PC-3 (cell line): ENCODE results near the gene ANKRD11.

Experiments
- EZH2phosphoT487 ChIP-seq: fragments of 300-600 bp; sonication (generic); IDR thresholded peaks from 2 replicates; pipeline ENCODE4 v1.6.1; 2018; ENCODE audit warnings: mild to moderate bottlenecking, antibody characterized with exemption, low read length, borderline replicate concordance
- TF ChIP-seq, protein P1 (sequence below): fragments of 300-600 bp; sonication (generic); conservative IDR thresholded peaks from 2 replicates; pipeline ENCODE4 v1.5.1; 2017; ENCODE audit warnings: antibody characterized with exemption, low read depth, mild to moderate bottlenecking, low read length

DNA sequence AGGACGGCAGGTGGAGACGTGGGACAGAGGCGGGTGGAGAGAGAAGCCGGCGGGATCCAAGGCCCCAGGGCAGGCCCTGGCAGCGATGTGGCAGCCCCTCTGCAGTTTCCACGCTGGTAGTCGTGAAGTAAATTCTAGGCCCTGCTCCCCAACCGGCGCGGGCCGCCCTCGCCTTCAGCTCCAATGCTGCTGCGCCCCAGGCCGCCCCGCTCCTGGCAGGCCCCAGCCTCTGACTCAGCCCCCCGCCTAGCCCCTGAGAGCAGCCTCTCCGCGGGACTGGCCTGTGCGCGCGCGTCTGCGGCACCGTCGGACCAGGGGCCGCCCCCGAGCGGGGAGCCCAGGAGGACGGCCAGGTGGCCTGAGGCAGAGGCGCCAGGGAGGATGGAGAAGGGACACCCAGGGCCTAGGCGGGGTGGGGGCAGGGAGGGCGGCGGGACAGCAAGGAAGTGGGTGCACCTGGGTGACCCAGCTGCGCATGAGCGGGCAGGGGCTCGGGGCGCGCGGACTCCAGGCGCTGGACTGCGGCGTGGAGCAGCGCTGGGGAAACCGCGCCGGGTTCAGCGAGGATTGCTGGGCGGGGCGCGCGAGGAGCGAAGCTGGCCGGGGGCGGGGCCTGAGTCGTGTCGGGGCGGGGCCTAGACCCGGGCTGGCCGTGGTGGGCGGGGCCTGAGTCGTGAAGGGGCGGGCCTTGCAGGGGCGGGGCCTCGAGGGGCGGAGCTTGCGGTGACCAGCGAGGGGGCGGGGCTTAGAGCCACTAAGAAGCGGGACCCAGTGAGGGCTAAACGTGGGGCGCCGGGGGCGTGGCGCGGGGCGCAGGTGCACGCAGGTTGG is 243.2 kb downstream of the ANKRD11 start:
- no peak for TF ChIP-seq EZH2phosphoT487
- TF ChIP-seq, protein P1, sequence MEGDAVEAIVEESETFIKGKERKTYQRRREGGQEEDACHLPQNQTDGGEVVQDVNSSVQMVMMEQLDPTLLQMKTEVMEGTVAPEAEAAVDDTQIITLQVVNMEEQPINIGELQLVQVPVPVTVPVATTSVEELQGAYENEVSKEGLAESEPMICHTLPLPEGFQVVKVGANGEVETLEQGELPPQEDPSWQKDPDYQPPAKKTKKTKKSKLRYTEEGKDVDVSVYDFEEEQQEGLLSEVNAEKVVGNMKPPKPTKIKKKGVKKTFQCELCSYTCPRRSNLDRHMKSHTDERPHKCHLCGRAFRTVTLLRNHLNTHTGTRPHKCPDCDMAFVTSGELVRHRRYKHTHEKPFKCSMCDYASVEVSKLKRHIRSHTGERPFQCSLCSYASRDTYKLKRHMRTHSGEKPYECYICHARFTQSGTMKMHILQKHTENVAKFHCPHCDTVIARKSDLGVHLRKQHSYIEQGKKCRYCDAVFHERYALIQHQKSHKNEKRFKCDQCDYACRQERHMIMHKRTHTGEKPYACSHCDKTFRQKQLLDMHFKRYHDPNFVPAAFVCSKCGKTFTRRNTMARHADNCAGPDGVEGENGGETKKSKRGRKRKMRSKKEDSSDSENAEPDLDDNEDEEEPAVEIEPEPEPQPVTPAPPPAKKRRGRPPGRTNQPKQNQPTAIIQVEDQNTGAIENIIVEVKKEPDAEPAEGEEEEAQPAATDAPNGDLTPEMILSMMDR, result 0 out of 2 replicates have a peak, but pooled peaks have one; percentile 20
